SK-N-MC (cell line): ENCODE measurements around the gene SDK2.

Experiments
- EZH2 ChIP-seq: fragments of 200-600 bp; sonication (generic); IDR thresholded peaks from one replicate; pipeline ENCODE4 v1.6.1; 2017; ENCODE audit warnings: antibody characterized with exemption
- POLR2AphosphoS5 ChIP-seq: IDR thresholded peaks from 2 replicates; pipeline ENCODE4 v1.6.1; 2012; ENCODE audit warnings: mild to moderate bottlenecking, low read depth, low read length, borderline replicate concordance

- TF ChIP-seq EZH2 (no peak), POLR2AphosphoS5 (no peak)
Measured at GRCh38 chr17:73648974-73649373, 4.7 kb upstream of the SDK2 start.
